H1 (cell line): ENCODE results near the gene MYCBPAP. TPM values are rescaled to one million over a fixed set of nuclear protein-coding genes. Genes with fewer than 3 reads are reported as not detected.

Source experiments
- CTCF ChIA-PET: fragments of 300-600 bp; sonication (Branson Sonifier 250); formaldehyde crosslinking; loops from one replicate; lab custom pipeline; 2021; ENCODE audit not compliant: partially characterized antibody; lab: Charles Lee
- POLR2A ChIA-PET: fragments of 300-600 bp; sonication (Branson Sonifier 250); formaldehyde crosslinking; loops from one replicate; lab custom pipeline; 2021; ENCODE audit warnings: inconsistent platforms; ENCODE audit not compliant: partially characterized antibody; lab: Charles Lee
- DNase-seq, 2 experiments: peaks; one replicate each; pipeline versions ENCODE4 v3.0.0 to v3.0.0-alpha.2; 2010 to 2022; ENCODE audit warnings: low spot score in 2 of 2, low read depth in 1 of 2, mixed read lengths in 1 of 2
- FAIRE-seq: peaks from 2 replicates; lab custom pipeline; 2011; peaks lifted over from hg19 to GRCh38; lab: Jason Lieb, UNC
- H2AFZ ChIP-seq: 2 replicates; pipeline ENCODE4 v1.8.1; 2012; ENCODE audit warnings: low read length, inconsistent platforms
- H2AK5ac ChIP-seq: 2 replicates; pipeline ENCODE4 v1.6.1; 2013; ENCODE audit warnings: low read depth, low read length
- H2BK120ac ChIP-seq: replicated peaks from 2 replicates; pipeline ENCODE3; 2013; ENCODE audit warnings: low read depth, low read length, inconsistent platforms
- H2BK12ac ChIP-seq: 2 replicates; pipeline ENCODE4 v1.6.1; 2013; ENCODE audit warnings: low read depth, low read length
- H2BK15ac ChIP-seq: 2 replicates; pipeline ENCODE4 v1.6.1; 2013; ENCODE audit warnings: low read length
- H2BK20ac ChIP-seq: 2 replicates; pipeline ENCODE4 v1.6.1; 2013; ENCODE audit warnings: low read length
- H2BK5ac ChIP-seq: 2 replicates; pipeline ENCODE4 v1.6.1; 2013; ENCODE audit warnings: low read depth, low read length
- H3K14ac ChIP-seq: 2 replicates; pipeline ENCODE4 v1.6.1; 2013; ENCODE audit warnings: inconsistent platforms; ENCODE audit not compliant: insufficient read length
- H3K18ac ChIP-seq: 2 replicates; pipeline ENCODE4 v1.6.1; 2013; ENCODE audit warnings: low read length; ENCODE audit errors: extremely low read depth
- H3K23ac ChIP-seq: 2 replicates; pipeline ENCODE4 v1.6.1; 2013; ENCODE audit warnings: inconsistent platforms; ENCODE audit not compliant: insufficient read length
- H3K23me2 ChIP-seq: 2 replicates; pipeline ENCODE4 v1.6.1; 2013; ENCODE audit warnings: low read depth, low read length
- H3K27ac ChIP-seq: 2 replicates; pipeline ENCODE4 v1.6.1; 2011; ENCODE audit warnings: low read depth, low read length, inconsistent platforms
- H3K27me3 ChIP-seq, 4 experiments: replicated peaks in 1 of 4; 1 replicate in 1 of 4; 2 replicates in 3 of 4; pipeline versions ENCODE4 v1.6.1 to v1.8.1; 2011 to 2013; ENCODE audit warnings: low read length in 3 of 4, mild to moderate bottlenecking in 3 of 4, inconsistent platforms in 2 of 4, mixed read lengths in 2 of 4, moderate library complexity in 1 of 4; ENCODE audit not compliant: control insufficient read depth in 3 of 4, insufficient read depth in 3 of 4; ENCODE audit errors: extremely low read depth in 1 of 4
- H3K36me3 ChIP-seq, 4 experiments: 2 replicates each; pipeline versions ENCODE4 v1.6.1 to v1.8.1; 2011 to 2013; ENCODE audit warnings: mild to moderate bottlenecking in 4 of 4, low read length in 3 of 4, moderate library complexity in 2 of 4, control low read depth in 1 of 4, inconsistent platforms in 1 of 4; ENCODE audit not compliant: insufficient read depth in 4 of 4, control insufficient read depth in 2 of 4
- H3K4ac ChIP-seq: replicated peaks from 2 replicates; pipeline ENCODE3; 2013; ENCODE audit warnings: low read length, low read depth, mixed read lengths, inconsistent platforms; ENCODE audit not compliant: insufficient read length
- H3K4me1 ChIP-seq, 4 experiments: replicated peaks in 1 of 4; 1 replicate in 1 of 4; 2 replicates in 3 of 4; pipeline versions ENCODE4 v1.6.1 to v1.8.1; 2011 to 2013; ENCODE audit warnings: low read length in 3 of 4, inconsistent platforms in 2 of 4, mixed read lengths in 1 of 4; ENCODE audit not compliant: insufficient read depth in 4 of 4, control insufficient read depth in 3 of 4
- H3K4me2 ChIP-seq, 2 experiments: 2 replicates each; pipeline versions ENCODE4 v1.6.1 to v1.8.1; 2011 to 2013; ENCODE audit warnings: low read depth in 2 of 2, low read length in 2 of 2, control low read depth in 1 of 2, inconsistent platforms in 1 of 2, mild to moderate bottlenecking in 1 of 2; ENCODE audit not compliant: insufficient read depth in 1 of 2
- H3K4me3 ChIP-seq, 4 experiments: fragments of 200-600, 300-600 bp in 1 of 4; sonication (generic), shearing (Covaris generic), sonication (Bioruptor Twin) in 1 of 4; 2 replicates each; pipeline versions ENCODE4 v1.5.1 to v1.8.1; 2011 to 2016; ENCODE audit warnings: low read length in 4 of 4, low read depth in 3 of 4, control low read depth in 2 of 4, inconsistent platforms in 2 of 4, mild to moderate bottlenecking in 2 of 4, mixed read lengths in 1 of 4, moderate library complexity in 1 of 4; ENCODE audit not compliant: insufficient read depth in 2 of 4; ENCODE audit errors: extremely low read depth in 1 of 4
- H3K56ac ChIP-seq: replicated peaks from 2 replicates; pipeline ENCODE3; 2013; ENCODE audit warnings: low read depth, mild to moderate bottlenecking, mixed read lengths, low read length, inconsistent platforms; ENCODE audit not compliant: insufficient read length
- H3K79me1 ChIP-seq: 2 replicates; pipeline ENCODE4 v1.6.1; 2013; ENCODE audit warnings: low read depth, low read length, control low read depth
- H3K79me2 ChIP-seq, 2 experiments: 2 replicates each; pipeline versions ENCODE4 v1.6.1 to v1.8.1; 2012 to 2013; ENCODE audit warnings: low read length in 2 of 2, mild to moderate bottlenecking in 2 of 2, inconsistent platforms in 1 of 2; ENCODE audit not compliant: insufficient read depth in 2 of 2, control insufficient read depth in 1 of 2
- H3K9ac ChIP-seq, 4 experiments: replicated peaks in 1 of 4; 1 replicate in 1 of 4; 2 replicates in 3 of 4; pipeline versions ENCODE4 v1.6.1 to v1.8.1; 2011 to 2013; ENCODE audit warnings: low read depth in 3 of 4, low read length in 3 of 4, control low read depth in 2 of 4, mild to moderate bottlenecking in 2 of 4, moderate library complexity in 2 of 4, inconsistent platforms in 1 of 4; ENCODE audit errors: extremely low read depth in 1 of 4
- H3K9me3 ChIP-seq, 2 experiments: 2 replicates each; pipeline versions ENCODE4 v1.6.1 to v1.8.1; 2012 to 2013; ENCODE audit warnings: mild to moderate bottlenecking in 2 of 2, moderate library complexity in 2 of 2, control low read depth in 1 of 2, inconsistent platforms in 1 of 2, low read depth in 1 of 2, low read length in 1 of 2, mixed read lengths in 1 of 2; ENCODE audit not compliant: insufficient read depth in 2 of 2
- H4K20me1 ChIP-seq, 2 experiments: replicated peaks in 1 of 2; 2 replicates each; pipeline versions ENCODE3 to v1.8.1; 2011 to 2013; ENCODE audit warnings: inconsistent platforms in 2 of 2, low read length in 2 of 2, mild to moderate bottlenecking in 1 of 2; ENCODE audit not compliant: insufficient read depth in 2 of 2, control insufficient read depth in 1 of 2
- H4K5ac ChIP-seq: 2 replicates; pipeline ENCODE4 v1.6.1; 2013; ENCODE audit warnings: low read length, low read depth, mixed read lengths, inconsistent platforms; ENCODE audit not compliant: insufficient read length
- H4K8ac ChIP-seq: 2 replicates; pipeline ENCODE4 v1.8.0; 2013; ENCODE audit warnings: mild to moderate bottlenecking, moderate library complexity, low read length, inconsistent platforms; ENCODE audit not compliant: insufficient read depth; ENCODE audit errors: extremely low read depth
- H4K91ac ChIP-seq: replicated peaks from 2 replicates; pipeline ENCODE3; 2013; ENCODE audit warnings: low read length, mixed read lengths, inconsistent platforms; ENCODE audit not compliant: insufficient read length
- EGR1 ChIP-seq: IDR thresholded peaks from 2 replicates; pipeline ENCODE4 v1.6.1; 2011; ENCODE audit warnings: low read depth, low read length, borderline replicate concordance
- SP1 ChIP-seq: IDR thresholded peaks from 2 replicates; pipeline ENCODE4 v1.6.1; 2011; ENCODE audit warnings: low read depth, low read length
- WGBS, 2 experiments: shearing (Covaris generic) in 1 of 2; methylation state at CpG; one replicate each; pipeline versions ENCODE4 v1.1.6 to v1.1.7; 2013 to 2015; ENCODE audit warnings: low lambda C conversion rate in 2 of 2, mixed read lengths in 2 of 2, inconsistent platforms in 1 of 2, low coverage in 1 of 2, missing lambda C conversion rate in 1 of 2; ENCODE audit not compliant: insufficient replicate concordance in 2 of 2, insufficient coverage in 1 of 2, insufficient read length in 1 of 2; ENCODE audit errors: extremely low coverage in 1 of 2, missing lambda C conversion rate in 1 of 2; 5-methylcytosine and 5-hydroxymethylcytosine counted together
- polyA plus RNA-seq, 7 experiments: library from polyadenylated mRNA; depleted of rRNA in 3 of 7; stranded (reverse) in 5 of 7; unstranded in 2 of 7; fragments of >200 nt in 5 of 7; fragments of 200-250 nt in 2 of 7; gene quantifications; 1 replicate in 5 of 7; 2 replicates in 1 of 7; 4 replicates in 1 of 7; pipeline versions ENCODE4 v1.2.1 to v1.2.3, GENCODE V29; 2011 to 2013; ENCODE audit warnings: missing spikeins in 2 of 7, mixed read lengths in 2 of 7
- total RNA-seq: library from RNA; stranded (reverse); fragmentation: NEBNext Ultra II Directional; extraction: Animal tissue kit (Norgen Biotek cat#: 25700); gene quantifications from 2 replicates; pipeline ENCODE4 v1.2.1, GENCODE V29; 2021
- TF ChIP-seq, protein P1 (sequence below): IDR thresholded peaks from 2 replicates; pipeline ENCODE4 v1.6.1; 2012; ENCODE audit warnings: low read length, inconsistent platforms
- TF ChIP-seq, protein P2 (sequence below): IDR thresholded peaks from 2 replicates; pipeline ENCODE4 v1.6.1; 2012; ENCODE audit warnings: inconsistent platforms

The MYCBPAP gene
- total and polyA plus RNA-seq, 2 of the 8 experiments (the other 6 are each of a cell fraction or from before 2014, with no cell fraction given): 0.89 to 3.3 TPM

DNA sequence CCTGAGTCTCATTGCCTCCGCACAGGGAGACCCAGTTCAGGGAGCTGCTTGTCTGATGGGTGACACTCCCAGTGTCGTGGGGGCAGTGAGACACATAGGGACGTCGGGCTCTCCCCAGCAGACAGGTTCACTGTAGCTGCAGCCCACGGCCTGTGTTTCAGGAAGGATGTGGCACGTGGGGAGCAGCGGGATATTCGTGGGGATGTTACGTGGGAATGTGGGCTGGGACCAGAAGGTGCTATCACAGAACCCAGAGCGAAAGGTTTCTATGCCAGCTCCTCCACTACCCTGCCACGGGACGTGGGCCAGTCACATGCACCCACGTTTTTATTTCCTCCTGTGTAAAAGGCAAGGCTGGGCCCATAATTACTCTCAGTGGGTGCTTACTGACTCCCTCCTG lies 68.6 kb downstream of the MYCBPAP start:
- no peak overlapping the region for H2BK120ac ChIP-seq
- no peak overlapping the region for H3K4me3 ChIP-seq
- ChIA-PET POLR2A (interaction anchor here (1.6 to 2.2 kb wide), 2 partner anchors 11 to 15 kb away, joined by 3 to 6 read pairs; no protein-coding TSS in a partner anchor), CTCF (interaction anchor here (0.6 to 5.0 kb wide), 13 partner anchors 10 to 118 kb away, joined by 3 to 45 read pairs (median 4); partner anchors contain the start of gene CACNA1G)
- no peak overlapping the region for H4K8ac ChIP-seq
- no peak overlapping the region for H3K4ac ChIP-seq
- no peak overlapping the region for H2AK5ac ChIP-seq
- no peak overlapping the region for H3K27ac ChIP-seq
- no peak overlapping the region for H2BK12ac ChIP-seq
- H3K79me1 ChIP-seq: no peaks in the 10 kb centered on the region
- DNase-seq: no peak
- H3K23ac ChIP-seq: no peak overlapping the region
- no peak overlapping the region for H2AFZ ChIP-seq
- WGBS, 2 experiments: 88% methylated on average over 13 of the region's 13 CpGs; no CpG with 5 or more reads in 1 of the 2 experiments
- H4K20me1 ChIP-seq: peaks cover 2 to 5% of the 10 kb centered on the region in 2 experiments
- no peak overlapping the region for H2BK20ac ChIP-seq
- no peaks in the 10 kb centered on the region; a peak in 1 of 7 replicates for H3K27me3 ChIP-seq
- no peaks in the 10 kb centered on the region for H3K79me2 ChIP-seq
- no peaks in the 10 kb centered on the region for H3K9me3 ChIP-seq
- H3K18ac ChIP-seq: no peak overlapping the region
- no peak overlapping the region for H2BK5ac ChIP-seq
- H3K4me1 ChIP-seq: peaks cover 0 to 11% (median 7%) of the 10 kb centered on the region in 4 experiments; a peak in 4 of 7 replicates
- H3K36me3 ChIP-seq: peaks cover 0 to 3% (median 0%) of the 10 kb centered on the region in 4 experiments; a peak in 1 of 8 replicates
- no peak overlapping the region for H4K5ac ChIP-seq
- no peak overlapping the region for H3K14ac ChIP-seq
- no peak overlapping the region for H3K4me2 ChIP-seq
- H3K9ac ChIP-seq: no peak overlapping the region
- FAIRE-seq: no peak
- H3K56ac ChIP-seq: no peak overlapping the region
- no peak overlapping the region for H2BK15ac ChIP-seq
- H4K91ac ChIP-seq: no peak overlapping the region
- H3K23me2 ChIP-seq: no peaks in the 10 kb centered on the region
- TF ChIP-seq SP1 (no peak), EGR1 (no peak)
- TF ChIP-seq, protein P1, sequence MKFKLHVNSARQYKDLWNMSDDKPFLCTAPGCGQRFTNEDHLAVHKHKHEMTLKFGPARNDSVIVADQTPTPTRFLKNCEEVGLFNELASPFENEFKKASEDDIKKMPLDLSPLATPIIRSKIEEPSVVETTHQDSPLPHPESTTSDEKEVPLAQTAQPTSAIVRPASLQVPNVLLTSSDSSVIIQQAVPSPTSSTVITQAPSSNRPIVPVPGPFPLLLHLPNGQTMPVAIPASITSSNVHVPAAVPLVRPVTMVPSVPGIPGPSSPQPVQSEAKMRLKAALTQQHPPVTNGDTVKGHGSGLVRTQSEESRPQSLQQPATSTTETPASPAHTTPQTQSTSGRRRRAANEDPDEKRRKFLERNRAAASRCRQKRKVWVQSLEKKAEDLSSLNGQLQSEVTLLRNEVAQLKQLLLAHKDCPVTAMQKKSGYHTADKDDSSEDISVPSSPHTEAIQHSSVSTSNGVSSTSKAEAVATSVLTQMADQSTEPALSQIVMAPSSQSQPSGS: no peak
- TF ChIP-seq, protein P2, sequence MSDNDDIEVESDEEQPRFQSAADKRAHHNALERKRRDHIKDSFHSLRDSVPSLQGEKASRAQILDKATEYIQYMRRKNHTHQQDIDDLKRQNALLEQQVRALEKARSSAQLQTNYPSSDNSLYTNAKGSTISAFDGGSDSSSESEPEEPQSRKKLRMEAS: no peak
